ENCODE data around the gene C2CD4B.

DNA sequence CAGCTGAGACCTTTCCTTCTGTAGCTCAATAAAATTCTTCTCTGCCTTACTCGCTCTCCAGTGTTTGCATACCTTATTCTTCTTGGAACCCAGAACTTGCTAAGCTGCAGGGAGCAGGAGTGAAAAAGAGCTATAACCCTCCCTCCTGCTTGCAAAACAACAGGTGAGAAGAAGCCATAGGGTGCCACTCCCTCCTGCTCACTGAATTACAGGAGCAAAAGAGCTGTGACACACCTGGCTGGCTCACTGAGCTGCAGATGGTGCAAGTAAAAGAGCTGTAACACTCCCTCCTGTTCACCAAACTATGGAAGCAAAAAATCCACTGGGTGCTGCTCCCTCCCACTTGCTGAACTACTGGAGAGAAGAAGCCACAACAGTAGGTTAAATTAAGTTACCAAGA is 44.2 kb upstream of the C2CD4B start:
- TF ChIP-seq GATAD2B (conservative IDR thresholded peaks at IDR 0.05; ENCODE audit: low read depth) (no peak), MXI1 (IDR thresholded peaks at IDR 0.05; ENCODE audit: low read depth, low read length) (no peak), EGR1 (IDR thresholded peaks at IDR 0.05; ENCODE audit: borderline replicate concordance in 1 of 2, low read depth in 2 of 2, low read length in 2 of 2) (no peak), ZNF274 (IDR thresholded peaks at IDR 0.05; ENCODE audit: insufficient read depth, insufficient read length) (no peak), SIX5 (IDR thresholded peaks at IDR 0.05; ENCODE audit: low read depth, low read length, severe bottlenecking) (no peak)
- TF ChIP-seq, protein P1, sequence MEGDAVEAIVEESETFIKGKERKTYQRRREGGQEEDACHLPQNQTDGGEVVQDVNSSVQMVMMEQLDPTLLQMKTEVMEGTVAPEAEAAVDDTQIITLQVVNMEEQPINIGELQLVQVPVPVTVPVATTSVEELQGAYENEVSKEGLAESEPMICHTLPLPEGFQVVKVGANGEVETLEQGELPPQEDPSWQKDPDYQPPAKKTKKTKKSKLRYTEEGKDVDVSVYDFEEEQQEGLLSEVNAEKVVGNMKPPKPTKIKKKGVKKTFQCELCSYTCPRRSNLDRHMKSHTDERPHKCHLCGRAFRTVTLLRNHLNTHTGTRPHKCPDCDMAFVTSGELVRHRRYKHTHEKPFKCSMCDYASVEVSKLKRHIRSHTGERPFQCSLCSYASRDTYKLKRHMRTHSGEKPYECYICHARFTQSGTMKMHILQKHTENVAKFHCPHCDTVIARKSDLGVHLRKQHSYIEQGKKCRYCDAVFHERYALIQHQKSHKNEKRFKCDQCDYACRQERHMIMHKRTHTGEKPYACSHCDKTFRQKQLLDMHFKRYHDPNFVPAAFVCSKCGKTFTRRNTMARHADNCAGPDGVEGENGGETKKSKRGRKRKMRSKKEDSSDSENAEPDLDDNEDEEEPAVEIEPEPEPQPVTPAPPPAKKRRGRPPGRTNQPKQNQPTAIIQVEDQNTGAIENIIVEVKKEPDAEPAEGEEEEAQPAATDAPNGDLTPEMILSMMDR (IDR thresholded peaks at IDR 0.05 in 2 of 3, conservative IDR thresholded peaks at IDR 0.05 in 1 of 3; ENCODE audit: control insufficient read depth in 2 of 3, extremely low read depth in 1 of 3, insufficient read depth in 1 of 3, low read depth in 3 of 3, low read length in 3 of 3): no peak
